NCI-H128 (cell line): ENCODE measurements around the gene JMJD1C.

Experiments
- DNase-seq: peaks from one replicate; lab custom pipeline; 2025; ENCODE audit not compliant: unreplicated experiment; lab: John Stamatoyannopoulos, UW

Gene JMJD1C

DNA sequence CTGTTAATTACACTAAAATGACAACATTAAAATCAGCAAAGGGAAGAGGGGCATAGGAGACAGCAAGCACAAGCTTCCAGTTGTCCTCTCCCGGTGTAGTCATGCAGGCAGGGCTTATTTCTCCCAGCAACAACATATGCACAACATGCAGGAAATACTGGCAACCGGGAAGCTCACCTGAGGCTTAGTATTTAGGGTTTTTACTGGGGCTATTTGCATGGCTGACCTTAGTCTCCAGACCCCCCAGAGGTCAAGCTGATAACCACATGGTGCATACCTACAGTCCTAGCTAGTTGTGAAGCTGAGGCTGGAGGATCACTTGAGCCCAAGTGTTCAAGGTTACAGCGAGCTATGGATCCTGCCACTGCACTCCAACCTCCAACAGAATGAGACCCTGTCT lies 12.8 kb upstream of the JMJD1C start:
- DNase-seq = no peak

GRCh38 chr10:63477927-63478326 lies 12.2 kb upstream of the JMJD1C start:
- DNase-seq = no peak

- no peak for DNase-seq
These were observed 8.7 kb upstream of the JMJD1C start for GRCh38 chr10:63474488-63474887.

DNA sequence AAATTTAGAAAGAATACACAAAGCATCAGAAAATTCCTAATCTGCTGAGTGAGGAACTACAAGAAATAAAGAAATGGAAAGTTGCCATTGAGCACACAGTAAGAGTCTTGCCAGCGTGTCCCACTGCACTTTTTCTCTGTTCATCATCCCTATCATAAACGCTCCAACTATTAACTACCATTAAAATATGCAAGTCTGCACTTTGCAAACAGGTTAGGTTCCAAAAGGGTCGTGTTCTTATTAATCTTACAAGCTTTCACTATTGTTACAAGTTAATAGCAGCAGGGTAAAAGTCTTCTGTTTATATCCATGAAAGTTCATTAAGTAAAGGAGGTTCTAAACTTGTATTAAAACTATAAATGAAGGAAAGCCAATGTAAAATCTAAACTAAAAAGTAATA lies 5.2 kb upstream of the JMJD1C start:
- no peak for DNase-seq

- no peak for DNase-seq
These were observed 3.2 kb upstream of the JMJD1C start for GRCh38 chr10:63468947-63469346.

GRCh38 chr10:63467841-63468240 lies 2.1 kb upstream of the JMJD1C start:
- DNase-seq = no peak

DNA sequence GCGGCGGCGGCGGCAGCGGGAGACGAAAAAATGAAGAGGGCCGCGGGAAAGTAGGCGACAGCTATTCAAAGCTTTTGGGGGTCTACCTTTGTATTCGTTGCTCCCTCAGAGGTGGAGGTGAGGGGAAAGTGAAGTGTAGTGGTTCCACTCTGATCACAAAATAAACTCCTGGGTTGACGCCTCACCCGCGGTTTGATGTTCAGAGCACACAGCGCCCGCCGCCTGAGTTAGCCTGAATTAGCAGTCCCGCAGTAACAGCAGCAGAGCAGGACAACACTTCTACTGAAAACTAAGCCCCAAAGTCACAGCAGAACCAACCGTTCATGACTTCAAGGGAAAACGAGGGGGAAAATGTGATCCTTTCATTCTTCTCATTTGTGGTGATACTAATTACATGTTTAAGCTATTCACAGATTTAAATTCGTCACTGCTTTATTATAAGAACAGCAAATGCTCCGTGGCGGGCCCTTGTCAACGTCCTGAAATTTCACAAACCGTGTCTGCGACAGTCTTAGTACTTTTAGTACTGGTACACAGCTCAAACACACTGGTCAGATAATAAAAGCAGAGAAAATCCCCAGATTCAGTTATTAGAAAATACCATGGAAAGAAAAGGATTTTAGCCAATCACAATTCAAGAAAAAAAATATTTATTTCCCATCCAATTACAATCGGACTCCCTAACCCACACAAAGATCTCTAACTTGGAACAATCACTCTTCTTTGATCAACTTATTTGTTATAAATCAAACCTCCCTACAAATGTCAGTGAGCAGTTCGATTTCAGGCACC lies 563 bp upstream of the JMJD1C start:
- DNase-seq = no peak

DNA sequence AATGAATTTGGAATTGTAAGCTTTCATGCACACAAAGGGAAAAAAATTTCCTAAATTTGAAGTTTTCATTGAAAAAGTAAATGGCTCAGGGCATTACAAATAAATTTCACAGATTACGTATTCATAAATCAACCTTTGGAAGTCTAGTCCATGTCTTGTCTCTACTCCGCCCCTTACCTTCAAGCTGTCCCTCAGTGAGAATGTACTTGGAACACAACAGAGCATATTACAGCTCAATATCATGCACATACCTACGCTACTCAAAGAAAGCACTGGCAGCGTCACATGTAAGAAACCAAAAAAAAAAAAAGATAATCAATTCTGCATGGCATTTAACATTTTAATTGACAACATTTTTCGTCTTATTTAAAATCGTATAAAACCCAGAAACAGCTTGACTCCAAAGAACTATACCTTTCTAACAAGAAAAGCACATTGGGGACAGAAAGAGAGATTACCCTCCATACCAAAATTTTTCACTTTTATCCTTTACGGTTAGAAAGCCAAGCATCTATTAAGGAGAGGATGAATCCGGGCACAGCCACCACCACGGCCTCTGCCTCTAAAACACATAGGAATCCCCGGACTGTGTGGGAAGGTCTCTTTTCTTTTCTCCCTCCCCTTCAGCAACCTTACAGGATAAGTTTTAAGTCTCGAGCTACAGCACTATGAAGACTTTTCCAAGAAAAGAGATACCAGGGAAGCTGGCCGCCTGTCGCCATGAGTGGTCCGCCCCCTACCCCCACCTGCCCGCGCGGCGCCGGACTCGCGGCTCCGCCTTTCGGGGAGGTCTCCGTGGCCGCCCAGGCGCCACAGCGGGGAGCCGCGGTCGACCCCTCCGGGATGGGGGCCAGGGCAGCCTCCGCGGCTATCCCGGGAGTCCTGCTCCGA lies 1.1 kb downstream of the JMJD1C start:
- DNase-seq = no peak

DNA sequence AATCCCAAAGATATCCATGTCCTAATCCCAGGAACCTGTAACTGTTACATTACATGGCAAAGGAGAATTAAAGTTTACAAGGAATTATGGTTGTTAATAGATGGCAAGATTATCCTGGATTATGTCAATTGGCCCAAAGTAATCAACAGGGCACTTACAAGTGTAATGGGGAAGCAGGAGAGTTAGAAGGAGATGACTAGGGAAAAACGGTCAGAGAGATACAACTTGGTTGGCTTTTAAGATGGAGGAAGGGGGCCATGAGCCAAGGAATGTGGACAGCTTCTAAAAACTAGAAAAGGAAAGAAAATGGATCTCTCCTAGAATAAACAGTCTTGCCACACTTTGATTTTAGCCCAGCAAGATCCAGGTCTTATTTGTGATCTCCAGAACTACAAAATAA lies 3.3 kb downstream of the JMJD1C start:
- no peak for DNase-seq

- DNase-seq = no peak
These were observed 7.6 kb downstream of the JMJD1C start for GRCh38 chr10:63458177-63458576.

- DNase-seq = no peak
These were observed 8.2 kb downstream of the JMJD1C start for GRCh38 chr10:63457594-63457993.

DNA sequence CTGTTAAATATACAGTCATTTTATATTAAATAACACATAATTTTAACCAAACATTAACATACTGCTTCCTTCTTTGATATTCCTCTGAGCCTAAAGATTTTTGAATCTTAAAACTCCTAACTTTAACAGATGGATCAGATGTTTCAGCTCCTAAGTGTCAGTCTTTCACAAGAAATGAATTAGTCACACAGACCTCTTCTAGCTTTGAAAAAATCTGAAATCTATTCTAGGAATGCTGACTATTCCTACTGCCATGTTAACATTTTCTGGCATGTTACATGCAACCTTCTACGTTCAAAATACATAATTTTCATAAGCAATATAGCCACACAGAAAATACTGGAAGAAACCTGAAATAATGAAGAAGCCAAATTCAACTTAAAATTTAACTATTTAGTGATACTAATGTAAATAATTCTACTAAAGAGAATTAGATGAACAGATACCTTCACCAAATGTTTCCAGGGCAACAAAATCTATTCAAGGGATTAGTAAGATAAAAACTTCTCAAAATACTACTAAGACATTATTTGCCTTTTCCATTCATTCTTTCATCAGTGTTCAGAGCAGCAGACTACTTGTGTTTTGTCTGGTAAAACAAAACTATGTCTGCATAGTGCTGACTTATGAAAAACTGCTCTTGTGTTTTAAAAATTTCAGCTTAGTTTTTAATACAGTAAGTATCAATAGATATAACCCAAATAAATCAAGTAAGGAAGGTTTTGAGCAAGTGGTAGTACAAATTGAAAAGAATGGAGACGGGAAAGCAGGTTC lies 9.2 kb downstream of the JMJD1C start:
- no peak for DNase-seq

GRCh38 chr10:63455507-63455906 lies 10.3 kb downstream of the JMJD1C start:
- no peak for DNase-seq

DNA sequence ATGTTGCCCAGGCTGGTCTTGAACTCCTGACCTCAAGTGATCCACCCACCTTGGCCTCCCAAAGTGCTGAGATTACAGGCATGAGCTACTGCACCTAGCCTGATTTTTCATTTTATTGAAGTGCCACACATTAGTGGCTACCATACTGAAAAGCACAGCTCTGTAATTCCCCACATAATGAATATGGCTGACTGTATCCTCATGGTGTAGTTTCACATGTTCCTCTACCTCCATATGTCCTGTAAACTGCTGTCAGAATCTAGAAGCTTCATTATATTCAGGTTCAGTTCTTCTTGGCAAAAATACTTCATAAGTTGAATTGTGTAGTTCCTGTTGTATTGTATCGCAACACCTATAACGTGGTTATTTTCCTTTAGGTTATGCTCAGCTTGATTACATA lies 11.1 kb downstream of the JMJD1C start:
- no peak for DNase-seq

DNA sequence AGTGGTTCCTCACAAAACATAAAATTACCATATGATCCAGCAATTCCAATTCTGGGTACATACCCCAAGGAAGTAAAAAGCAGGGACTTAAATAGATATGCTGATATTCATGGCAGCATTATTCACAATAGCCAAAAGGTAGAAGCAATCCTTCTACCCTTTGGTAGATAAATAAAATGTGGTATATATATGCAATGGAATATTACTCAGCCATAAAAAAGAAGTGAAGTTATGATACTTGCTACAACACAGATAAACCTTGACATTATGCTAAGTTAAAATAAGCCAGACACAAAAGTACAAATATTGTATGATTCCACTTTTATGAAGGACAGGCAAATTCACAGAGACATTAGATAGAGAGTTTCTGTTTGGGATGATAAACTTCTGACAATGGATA lies 13.3 kb downstream of the JMJD1C start:
- DNase-seq = no peak

DNA sequence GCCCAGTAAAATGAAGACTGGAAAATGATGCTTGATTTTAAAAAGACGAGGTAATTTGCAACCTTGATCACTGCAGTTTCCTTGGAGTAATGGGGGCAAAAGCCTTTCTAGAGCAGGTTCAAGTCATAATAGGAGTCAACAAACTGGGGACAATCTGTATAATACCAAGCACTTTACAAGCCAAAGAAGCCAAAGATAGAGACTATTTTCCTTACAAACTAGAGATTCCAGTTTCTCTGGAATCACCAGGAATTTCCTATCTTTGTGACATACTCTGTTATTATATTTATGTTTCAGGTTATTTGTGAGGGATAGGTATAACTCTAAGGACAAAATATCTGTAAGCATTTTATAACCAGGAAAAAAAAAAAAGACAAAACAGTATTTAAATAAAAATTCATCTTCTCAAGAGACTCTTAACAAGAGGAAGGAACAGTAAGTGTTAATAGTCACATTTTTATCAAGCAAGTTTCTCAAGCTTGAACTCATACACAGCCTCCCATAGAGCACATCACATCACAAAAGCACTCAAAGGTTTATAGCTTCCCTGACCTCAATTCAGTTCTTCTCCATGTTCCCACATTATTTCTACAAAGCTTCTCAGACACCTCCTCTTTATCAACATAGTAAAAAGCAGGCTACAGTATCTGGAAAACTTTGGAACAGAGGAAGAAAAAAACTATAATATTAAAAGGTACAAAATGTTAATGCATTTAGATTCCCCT lies 18.9 kb downstream of the JMJD1C start:
- DNase-seq = no peak

DNA sequence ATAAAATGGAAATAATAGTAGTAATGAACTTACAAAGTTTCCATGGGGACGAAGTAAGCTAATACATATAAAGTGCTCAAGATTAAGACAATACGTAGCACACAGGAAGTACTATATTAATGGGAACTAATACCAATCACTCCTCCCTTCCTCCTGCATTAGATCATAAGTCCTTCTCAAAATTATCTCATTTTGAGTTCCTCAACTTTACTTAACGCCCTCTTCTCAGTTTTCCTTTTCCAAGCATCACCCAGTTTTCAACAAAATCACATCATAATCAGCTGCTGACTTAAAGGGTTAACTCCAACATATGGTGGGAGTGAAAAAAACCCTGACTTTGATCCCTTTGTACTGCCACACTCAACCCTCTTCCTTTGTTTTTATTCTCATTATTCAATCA lies 24.4 kb downstream of the JMJD1C start:
- DNase-seq = no peak

- no peak for DNase-seq
These were observed 26.2 kb downstream of the JMJD1C start for GRCh38 chr10:63439607-63440006.

- no peak for DNase-seq
These were observed 27.0 kb downstream of the JMJD1C start for GRCh38 chr10:63438506-63439498.
